ENCODE measurements around the gene FCHSD2. TPM values are rescaled to one million over a fixed set of nuclear protein-coding genes. Genes with fewer than 3 reads are reported as not detected.

Gene FCHSD2
- total and polyA plus RNA-seq, 4 donors = 7.6 to 18.7 (median 9.9) TPM

DNA sequence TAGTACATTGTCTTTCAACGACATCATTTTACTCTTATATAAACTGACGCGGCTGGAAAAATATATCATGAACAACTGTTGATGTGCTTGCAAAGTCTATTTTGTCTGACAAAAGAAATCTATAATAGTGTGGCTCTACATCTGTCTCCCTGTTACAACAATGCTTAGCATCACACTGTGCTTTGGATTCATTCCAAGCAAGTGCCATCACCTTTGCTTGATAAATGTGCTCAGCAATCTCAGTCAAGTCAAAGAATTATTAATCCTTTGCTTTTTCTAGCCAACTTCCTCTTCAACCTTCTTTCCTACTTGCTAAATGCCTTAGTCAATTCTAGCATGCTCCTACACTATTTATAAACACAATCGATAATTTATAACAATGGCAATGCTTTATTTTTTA, 140.5 kb downstream of the FCHSD2 start:
- H3K27me3 ChIP-seq (ENCODE audit: control insufficient read depth in 4 of 4, insufficient read depth in 4 of 4, low read length in 3 of 4) = no peaks in the 10 kb centered on the region
- no peak overlapping the region for H3K9ac ChIP-seq (ENCODE audit: low read depth in 1 of 2, low read length in 2 of 2)
- H3K9me3 ChIP-seq (ENCODE audit: control insufficient read depth in 4 of 4, low read length in 3 of 4) = no peaks in the 10 kb centered on the region
- no peak overlapping the region for H3K27ac ChIP-seq (ENCODE audit: low read depth in 1 of 2, low read length in 2 of 2)
- no peak for TF ChIP-seq HNF4G (IDR thresholded peaks at IDR 0.05)
- TF ChIP-seq FOXA1 (IDR thresholded peaks at IDR 0.05) = no peak
- no peak for TF ChIP-seq REST (IDR thresholded peaks at IDR 0.05)
- TF ChIP-seq SP1 (IDR thresholded peaks at IDR 0.05) = no peak
- TF ChIP-seq JUND (IDR thresholded peaks at IDR 0.05) = no peak
- TF ChIP-seq NR2F2 (IDR thresholded peaks at IDR 0.05) = no peak
- TF ChIP-seq, protein P1, sequence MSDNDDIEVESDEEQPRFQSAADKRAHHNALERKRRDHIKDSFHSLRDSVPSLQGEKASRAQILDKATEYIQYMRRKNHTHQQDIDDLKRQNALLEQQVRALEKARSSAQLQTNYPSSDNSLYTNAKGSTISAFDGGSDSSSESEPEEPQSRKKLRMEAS (IDR thresholded peaks at IDR 0.05) = no peak
- no peak for TF ChIP-seq FOXA2 (IDR thresholded peaks at IDR 0.05)
- WGBS = 90% methylated on average over 4 of the region's 4 CpGs
- no peak for DNase-seq (ENCODE audit: low spot score)
- peaks cover 0 to 3% (median under 1%) of the 10 kb centered on the region in 4 donors for H3K36me3 ChIP-seq (ENCODE audit: control insufficient read depth in 4 of 4, insufficient read depth in 3 of 4, low read depth in 1 of 4, low read length in 3 of 4)
- no peak overlapping the region for H3K4me3 ChIP-seq (ENCODE audit: low read depth in 1 of 3, low read length in 3 of 3)
- peaks cover 0 to 5% (median 2%) of the 10 kb centered on the region in 4 donors for H3K4me1 ChIP-seq (ENCODE audit: control insufficient read depth in 4 of 4, insufficient read depth in 4 of 4, low read length in 3 of 4)

- H3K36me3 ChIP-seq (ENCODE audit: control insufficient read depth in 4 of 4, insufficient read depth in 3 of 4, low read depth in 1 of 4, low read length in 3 of 4) = peaks cover 0 to 6% (median under 1%) of the 10 kb centered on the region in 4 donors
- H3K4me3 ChIP-seq (ENCODE audit: low read depth in 1 of 3, low read length in 3 of 3) = no peak overlapping the region
- no peak overlapping the region for H3K9ac ChIP-seq (ENCODE audit: low read depth in 1 of 2, low read length in 2 of 2)
- no peak for DNase-seq (ENCODE audit: low spot score)
- TF ChIP-seq, protein P1 (IDR thresholded peaks at IDR 0.05) = no peak
- TF ChIP-seq, protein P2, sequence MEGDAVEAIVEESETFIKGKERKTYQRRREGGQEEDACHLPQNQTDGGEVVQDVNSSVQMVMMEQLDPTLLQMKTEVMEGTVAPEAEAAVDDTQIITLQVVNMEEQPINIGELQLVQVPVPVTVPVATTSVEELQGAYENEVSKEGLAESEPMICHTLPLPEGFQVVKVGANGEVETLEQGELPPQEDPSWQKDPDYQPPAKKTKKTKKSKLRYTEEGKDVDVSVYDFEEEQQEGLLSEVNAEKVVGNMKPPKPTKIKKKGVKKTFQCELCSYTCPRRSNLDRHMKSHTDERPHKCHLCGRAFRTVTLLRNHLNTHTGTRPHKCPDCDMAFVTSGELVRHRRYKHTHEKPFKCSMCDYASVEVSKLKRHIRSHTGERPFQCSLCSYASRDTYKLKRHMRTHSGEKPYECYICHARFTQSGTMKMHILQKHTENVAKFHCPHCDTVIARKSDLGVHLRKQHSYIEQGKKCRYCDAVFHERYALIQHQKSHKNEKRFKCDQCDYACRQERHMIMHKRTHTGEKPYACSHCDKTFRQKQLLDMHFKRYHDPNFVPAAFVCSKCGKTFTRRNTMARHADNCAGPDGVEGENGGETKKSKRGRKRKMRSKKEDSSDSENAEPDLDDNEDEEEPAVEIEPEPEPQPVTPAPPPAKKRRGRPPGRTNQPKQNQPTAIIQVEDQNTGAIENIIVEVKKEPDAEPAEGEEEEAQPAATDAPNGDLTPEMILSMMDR (IDR thresholded peaks at IDR 0.05; ENCODE audit: low read depth, low read length, missing input control) = no peak
- TF ChIP-seq SP1 (IDR thresholded peaks at IDR 0.05) (no peak), JUND (IDR thresholded peaks at IDR 0.05) (no peak), ATF3 (IDR thresholded peaks at IDR 0.05) (no peak), YY1 (IDR thresholded peaks at IDR 0.05) (no peak), FOXA1 (IDR thresholded peaks at IDR 0.05) (no peak), HNF4G (IDR thresholded peaks at IDR 0.05) (no peak), ZBTB33 (IDR thresholded peaks at IDR 0.05) (no peak), HNF4A (conservative IDR thresholded peaks at IDR 0.05) (no peak), EGR1 (IDR thresholded peaks at IDR 0.05; ENCODE audit: low read depth in 2 of 2) (no peak)
- no peaks in the 10 kb centered on the region for H3K9me3 ChIP-seq (ENCODE audit: control insufficient read depth in 4 of 4, low read length in 3 of 4)
- H3K4me1 ChIP-seq (ENCODE audit: control insufficient read depth in 4 of 4, insufficient read depth in 4 of 4, low read length in 3 of 4) = peaks cover 0 to 6% (median 2%) of the 10 kb centered on the region in 4 donors
- no peak overlapping the region for H3K27ac ChIP-seq (ENCODE audit: low read depth in 1 of 2, low read length in 2 of 2)
- no peaks in the 10 kb centered on the region for H3K27me3 ChIP-seq (ENCODE audit: control insufficient read depth in 4 of 4, insufficient read depth in 4 of 4, low read length in 3 of 4)
These were observed 143.4 kb downstream of the FCHSD2 start for GRCh38 chr11:72998676-72999075.

Measured in liver (tissue), 9 donors.